IMR-90 (cell line): ENCODE results near the gene CISTR. TPM values are rescaled to one million over a fixed set of nuclear protein-coding genes. Genes with fewer than 3 reads are reported as not detected.

Experiments used
- ATAC-seq: fragments of 200-7000 bp; cut with Tn5 transposase; 2 replicates; pipeline ENCODE4 v1.9.1; 2020; ENCODE audit warnings: low read depth, mild to moderate bottlenecking, moderate library complexity
- BruUV-seq: library from RNA; stranded (reverse); fragments of 400-500 nt; replicated peaks from 2 replicates; lab custom pipeline; 2021; lab: Mats Ljungman, UMichigan
- CTCF ChIA-PET: fragments of 300-600 bp; formaldehyde crosslinking; extraction: SDS; loops from one replicate; lab custom pipeline; 2021; ENCODE audit warnings: antibody characterized with exemption; lab: Yijun Ruan, JAX
- POLR2A ChIA-PET: fragments of 300-600 bp; sonication (Branson Sonifier 250); formaldehyde crosslinking; loops from one replicate; lab custom pipeline; 2022; ENCODE audit warnings: antibody characterized with exemption; ENCODE audit not compliant: unreplicated experiment; lab: Charles Lee
- DNase-seq: peaks from one replicate; pipeline ENCODE4 v3.0.0; 2013
- H2AFZ ChIP-seq: replicated peaks from 2 replicates; pipeline ENCODE3; 2013; ENCODE audit warnings: low read length, mild to moderate bottlenecking; ENCODE audit not compliant: poor library complexity
- H2AK5ac ChIP-seq: 2 replicates; pipeline ENCODE4 v1.6.1; 2013; ENCODE audit warnings: low read depth, low read length, inconsistent platforms
- H2AK9ac ChIP-seq: replicated peaks from 2 replicates; pipeline ENCODE3; 2013; ENCODE audit warnings: mild to moderate bottlenecking, low read depth, low read length, moderate library complexity; ENCODE audit not compliant: poor library complexity
- H2BK120ac ChIP-seq: 2 replicates; pipeline ENCODE4 v1.6.1; 2013; ENCODE audit warnings: low read depth, low read length, inconsistent platforms
- H2BK15ac ChIP-seq: 3 replicates; pipeline ENCODE4 v1.6.1; 2013; ENCODE audit warnings: low read depth, low read length, inconsistent platforms
- H2BK20ac ChIP-seq: 2 replicates; pipeline ENCODE4 v1.6.1; 2013; ENCODE audit warnings: low read depth, mild to moderate bottlenecking, inconsistent platforms, low read length, moderate library complexity
- H2BK5ac ChIP-seq: 2 replicates; pipeline ENCODE4 v1.6.1; 2013; ENCODE audit warnings: mild to moderate bottlenecking, low read depth, low read length, inconsistent platforms; ENCODE audit not compliant: poor library complexity, severe bottlenecking
- H3K14ac ChIP-seq: replicated peaks from 2 replicates; pipeline ENCODE4 v1.6.1; 2013; ENCODE audit warnings: low read depth, low read length, inconsistent platforms
- H3K18ac ChIP-seq: 2 replicates; pipeline ENCODE4 v1.6.1; 2013; ENCODE audit warnings: low read depth, low read length, control low read depth
- H3K23ac ChIP-seq: 2 replicates; pipeline ENCODE4 v1.6.1; 2013; ENCODE audit warnings: low read depth, low read length, inconsistent platforms
- H3K27ac ChIP-seq: 2 replicates; pipeline ENCODE4 v1.5.1; 2013; ENCODE audit warnings: mild to moderate bottlenecking, control low read depth, low read length; ENCODE audit not compliant: insufficient read depth
- H3K27me3 ChIP-seq: 2 replicates; pipeline ENCODE4 v1.6.1; 2013; ENCODE audit warnings: low read length; ENCODE audit not compliant: control insufficient read depth, insufficient read depth
- H3K36me3 ChIP-seq: 2 replicates; pipeline ENCODE4 v1.6.1; 2013; ENCODE audit warnings: low read length, mixed read lengths; ENCODE audit not compliant: control insufficient read depth, insufficient read depth
- H3K4ac ChIP-seq: 2 replicates; pipeline ENCODE4 v1.6.1; 2013; ENCODE audit warnings: low read depth, low read length, inconsistent platforms
- H3K4me1 ChIP-seq: 2 replicates; pipeline ENCODE4 v1.6.1; 2013; ENCODE audit warnings: low read length, mixed read lengths; ENCODE audit not compliant: control insufficient read depth, insufficient read depth
- H3K4me2 ChIP-seq: 2 replicates; pipeline ENCODE4 v1.6.1; 2013; ENCODE audit warnings: low read depth, mild to moderate bottlenecking, control low read depth, low read length, moderate library complexity
- H3K4me3 ChIP-seq: 2 replicates; pipeline ENCODE4 v1.5.1; 2013; ENCODE audit warnings: low read depth, mild to moderate bottlenecking, control low read depth, low read length, moderate library complexity; ENCODE audit not compliant: insufficient read depth
- H3K56ac ChIP-seq: 2 replicates; pipeline ENCODE4 v1.6.1; 2013; ENCODE audit warnings: low read length, inconsistent platforms; ENCODE audit not compliant: insufficient read depth; ENCODE audit errors: extremely low read depth
- H3K79me1 ChIP-seq, 2 experiments: 2 replicates each; pipeline ENCODE4 v1.6.1; 2013; ENCODE audit warnings: low read length in 2 of 2, inconsistent platforms in 1 of 2, low read depth in 1 of 2
- H3K9ac ChIP-seq: 2 replicates; pipeline ENCODE4 v1.6.1; 2013; ENCODE audit warnings: low read depth, low read length, control low read depth
- H3K9me1 ChIP-seq: 2 replicates; pipeline ENCODE4 v1.6.1; 2013; ENCODE audit warnings: low read length, inconsistent platforms; ENCODE audit not compliant: insufficient read depth
- H3K9me3 ChIP-seq: 2 replicates; pipeline ENCODE4 v1.6.1; 2013; ENCODE audit warnings: low read length; ENCODE audit not compliant: control insufficient read depth, insufficient read depth
- H4K20me1 ChIP-seq: 2 replicates; pipeline ENCODE4 v1.6.1; 2013; ENCODE audit warnings: low read length, inconsistent platforms; ENCODE audit not compliant: insufficient read depth
- H4K5ac ChIP-seq: 2 replicates; pipeline ENCODE4 v1.6.1; 2013; ENCODE audit warnings: mild to moderate bottlenecking, low read depth, low read length, control low read depth
- H4K8ac ChIP-seq, 2 experiments: 2 replicates each; pipeline ENCODE4 v1.6.1; 2013; ENCODE audit warnings: low read depth in 2 of 2, low read length in 2 of 2, control low read depth in 1 of 2, inconsistent platforms in 1 of 2
- H4K91ac ChIP-seq: 2 replicates; pipeline ENCODE4 v1.6.1; 2013; ENCODE audit warnings: low read depth, low read length, inconsistent platforms; ENCODE audit not compliant: insufficient read depth
- SMC3 ChIP-seq: fragments of 150-350 bp; IDR thresholded peaks from 2 replicates; pipeline ENCODE4 v1.6.1; 2016; ENCODE audit warnings: low read depth, mild to moderate bottlenecking, antibody characterized with exemption, low read length, moderate library complexity
- WGBS, 2 experiments: methylation state at CpG; one replicate each; pipeline versions ENCODE4 v1.1.5 to v1.1.7; 2013; ENCODE audit warnings: missing lambda C conversion rate in 2 of 2; ENCODE audit not compliant: insufficient read length in 1 of 2; ENCODE audit errors: extremely low coverage in 2 of 2; 5-methylcytosine and 5-hydroxymethylcytosine counted together
- dilution Hi-C: fragments of 300-500 bp; cut with HindIII; formaldehyde crosslinking; loops from one replicate; pipeline ENCODE4 v1.14.3; 2018; ENCODE audit warnings: low sequenced_read_pairs; ENCODE audit not compliant: unreplicated experiment
- in situ Hi-C: fragments of 300-500 bp; cut with MboI; formaldehyde crosslinking; loops from 3 replicates; pipeline ENCODE4 v1.14.3; 2019; ENCODE audit warnings: low sequenced_read_pairs, inconsistent platforms, mixed read lengths
- intact Hi-C: fragments of 100-400 bp; cut with micrococcal nuclease; formaldehyde crosslinking; loops from 2 replicates; pipeline ENCODE4 v1.10.0; 2022
- polyA plus RNA-seq, 3 experiments: library from polyadenylated mRNA; depleted of rRNA; stranded (reverse); fragments of >200 nt; gene quantifications; 2 replicates each; pipeline ENCODE4 v1.2.3, GENCODE V29; 2012; ENCODE audit warnings: low replicate concordance in 1 of 3
- total RNA-seq: library from RNA; depleted of rRNA; stranded (reverse); fragments of >200 nt; gene quantifications from 2 replicates; pipeline ENCODE4 v1.2.3, GENCODE V29; 2012; rRNA removed

Gene CISTR
- total and polyA plus RNA-seq, 2 of the 4 experiments (the other 2 are of a cell fraction) = not detected

- no peak for TF ChIP-seq SMC3
- peaks cover 2% of the 10 kb centered on the region; the same call in 1 of the 2 replicates for H3K4me1 ChIP-seq
- H4K91ac ChIP-seq = no peak overlapping the region
- H3K27me3 ChIP-seq = peaks cover 57% of the 10 kb centered on the region
- peak overlapping the region; percentile 75 for H2AFZ ChIP-seq
- H3K9me3 ChIP-seq = no peaks in the 10 kb centered on the region
- in situ Hi-C loops = no loop called here
- intact Hi-C loops = no loop called here
- H3K23ac ChIP-seq = no peak overlapping the region
- H3K18ac ChIP-seq = no peak overlapping the region
- no peak overlapping the region for H3K27ac ChIP-seq
- BruUV-seq = no TSS peak
- no peak overlapping the region for H4K8ac ChIP-seq
- no peak overlapping the region for H4K5ac ChIP-seq
- no peak overlapping the region for H3K4ac ChIP-seq
- H3K4me2 ChIP-seq = no peak overlapping the region
- H3K36me3 ChIP-seq = no peaks in the 10 kb centered on the region
- no peak overlapping the region for H3K9ac ChIP-seq
- H2BK20ac ChIP-seq = no peak overlapping the region
- H2AK5ac ChIP-seq = no peak overlapping the region
- H2AK9ac ChIP-seq = no peak overlapping the region
- no peak overlapping the region for H3K4me3 ChIP-seq
- dilution Hi-C loops = no loop called here
- no peak overlapping the region for H3K56ac ChIP-seq
- ChIA-PET CTCF (interaction anchor here (1.2 kb wide), 1 partner anchor 49 kb away, joined by 4 read pairs; no protein-coding TSS in a partner anchor), POLR2A (no interaction called here)
- H3K79me1 ChIP-seq = no peaks in the 10 kb centered on the region
- no peak for ATAC-seq
- WGBS, 2 experiments = 33% methylated on average over 1 of the region's 24 CpGs; no CpG with 5 or more reads in 1 of the 2 experiments
- no peak overlapping the region for H2BK120ac ChIP-seq
- no peak for DNase-seq
- no peaks in the 10 kb centered on the region for H4K20me1 ChIP-seq
- H2BK5ac ChIP-seq = no peak overlapping the region
- H2BK15ac ChIP-seq = no peak overlapping the region
- H3K9me1 ChIP-seq = no peaks in the 10 kb centered on the region
- no peak overlapping the region for H3K14ac ChIP-seq
Measured at GRCh38 chr12:53696655-53697331, 55.0 kb downstream of the CISTR start.

Other genes starting within 250 kb of the CISTR start
- gene NPFF, start 244.5 kb downstream of the CISTR start, total RNA-seq = not detected in 2 replicates
- gene NPFF, start 244.5 kb downstream of the CISTR start, polyA plus RNA-seq (2012; rRNA removed) = not detected in 2 replicates
- 7.0 and 9.4 TPM in 2 replicates for gene ATF7, start 125.6 kb downstream of the CISTR start, total RNA-seq
- gene ATF7, start 125.6 kb downstream of the CISTR start, polyA plus RNA-seq (2012; rRNA removed) = 15.2 and 16.3 TPM in 2 replicates
- 138 and 361 TPM in 2 replicates for gene ATP5MC2, start 75.9 kb downstream of the CISTR start, total RNA-seq
- gene ATP5MC2, start 75.9 kb downstream of the CISTR start, polyA plus RNA-seq (2012; rRNA removed) = 309 and 344 TPM in 2 replicates
- gene CALCOCO1, start 24.5 kb downstream of the CISTR start, total RNA-seq = 100.0 and 169 TPM in 2 replicates
- gene CALCOCO1, start 24.5 kb downstream of the CISTR start, polyA plus RNA-seq (2012; rRNA removed) = 110 and 156 TPM in 2 replicates
- not detected in 2 replicates for gene HOXC13, start 186.9 kb upstream of the CISTR start, total RNA-seq
- not detected in 2 replicates for gene HOXC13, start 186.9 kb upstream of the CISTR start, polyA plus RNA-seq (2012; rRNA removed)
- gene HOXC12, start 202.9 kb upstream of the CISTR start, total RNA-seq = not detected in 2 replicates
- gene HOXC12, start 202.9 kb upstream of the CISTR start, polyA plus RNA-seq (2012; rRNA removed) = not detected in 2 replicates
- gene HOXC11, start 221.1 kb upstream of the CISTR start, total RNA-seq = not detected in 2 replicates
- not detected in 2 replicates for gene HOXC11, start 221.1 kb upstream of the CISTR start, polyA plus RNA-seq (2012; rRNA removed)
- gene HOTAIR, start 223.0 kb upstream of the CISTR start, total RNA-seq = not detected in 2 replicates
- not detected in 2 replicates for gene HOTAIR, start 223.0 kb upstream of the CISTR start, polyA plus RNA-seq (2012; rRNA removed)
- gene HOXC10, start 233.2 kb upstream of the CISTR start, total RNA-seq = not detected in 2 replicates
- 0.15 TPM in 1 of 2 replicates, not detected in the other for gene HOXC10, start 233.2 kb upstream of the CISTR start, polyA plus RNA-seq (2012; rRNA removed)
- not detected in 2 replicates for gene HOXC9, start 248.2 kb upstream of the CISTR start, total RNA-seq
- gene HOXC9, start 248.2 kb upstream of the CISTR start, polyA plus RNA-seq (2012; rRNA removed) = 0.13 and 0.26 TPM in 2 replicates